ENCODE data around the gene SPSB3. TPM values are rescaled to one million over a fixed set of nuclear protein-coding genes. Genes with fewer than 3 reads are reported as not detected.

SPSB3 gene
- total RNA-seq, 2 donors from 2014 or later, result 95.9 to 97.8 TPM

- ATAC-seq (no peak), DNase-seq (no peak)
- no peaks in the 10 kb centered on the region for H3K9me3 ChIP-seq
- H3K27me3 ChIP-seq, result no peaks in the 10 kb centered on the region
- no peak overlapping the region for H3K27ac ChIP-seq
- no peaks in the 10 kb centered on the region for H3K4me1 ChIP-seq
- no peak overlapping the region for H3K4me3 ChIP-seq
- no peak for TF ChIP-seq POLR2A (IDR thresholded peaks at IDR 0.05)
- TF ChIP-seq, protein P1, sequence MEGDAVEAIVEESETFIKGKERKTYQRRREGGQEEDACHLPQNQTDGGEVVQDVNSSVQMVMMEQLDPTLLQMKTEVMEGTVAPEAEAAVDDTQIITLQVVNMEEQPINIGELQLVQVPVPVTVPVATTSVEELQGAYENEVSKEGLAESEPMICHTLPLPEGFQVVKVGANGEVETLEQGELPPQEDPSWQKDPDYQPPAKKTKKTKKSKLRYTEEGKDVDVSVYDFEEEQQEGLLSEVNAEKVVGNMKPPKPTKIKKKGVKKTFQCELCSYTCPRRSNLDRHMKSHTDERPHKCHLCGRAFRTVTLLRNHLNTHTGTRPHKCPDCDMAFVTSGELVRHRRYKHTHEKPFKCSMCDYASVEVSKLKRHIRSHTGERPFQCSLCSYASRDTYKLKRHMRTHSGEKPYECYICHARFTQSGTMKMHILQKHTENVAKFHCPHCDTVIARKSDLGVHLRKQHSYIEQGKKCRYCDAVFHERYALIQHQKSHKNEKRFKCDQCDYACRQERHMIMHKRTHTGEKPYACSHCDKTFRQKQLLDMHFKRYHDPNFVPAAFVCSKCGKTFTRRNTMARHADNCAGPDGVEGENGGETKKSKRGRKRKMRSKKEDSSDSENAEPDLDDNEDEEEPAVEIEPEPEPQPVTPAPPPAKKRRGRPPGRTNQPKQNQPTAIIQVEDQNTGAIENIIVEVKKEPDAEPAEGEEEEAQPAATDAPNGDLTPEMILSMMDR (IDR thresholded peaks at IDR 0.05), result no peak
- 91 to 97% methylated on average over 38 to 58 of the region's 81 CpGs for WGBS, 2 donors
- intact Hi-C loops (cut with DNase I), result no loop called here
- H3K36me3 ChIP-seq (replicated peaks in 1 of 2; ENCODE audit: insufficient read depth in 1 of 2, low read depth in 2 of 2), result peaks cover 18 to 28% of the 10 kb centered on the region in 2 donors
Observed at GRCh38 chr16:1763521-1764511, 18.6 kb downstream of the SPSB3 start.

- TF ChIP-seq, protein P1 (IDR thresholded peaks at IDR 0.05), result no peak
- no peak for TF ChIP-seq POLR2A (IDR thresholded peaks at IDR 0.05)
- DNase-seq, result no peak
- no peak for ATAC-seq
- no peaks in the 10 kb centered on the region for H3K9me3 ChIP-seq
- no peaks in the 10 kb centered on the region for H3K27me3 ChIP-seq
- H3K27ac ChIP-seq, result no peak overlapping the region
- no peak overlapping the region for H3K4me3 ChIP-seq
- peaks cover 18 to 27% of the 10 kb centered on the region in 2 donors for H3K36me3 ChIP-seq (replicated peaks in 1 of 2; ENCODE audit: insufficient read depth in 1 of 2, low read depth in 2 of 2)
- H3K4me1 ChIP-seq, result no peaks in the 10 kb centered on the region
- 83 to 97% methylated on average over 12 to 22 of the region's 24 CpGs for WGBS, 2 donors
- intact Hi-C loops (cut with DNase I), result no loop called here
Observed at GRCh38 chr16:1762879-1763520, 19.4 kb downstream of the SPSB3 start.

DNA sequence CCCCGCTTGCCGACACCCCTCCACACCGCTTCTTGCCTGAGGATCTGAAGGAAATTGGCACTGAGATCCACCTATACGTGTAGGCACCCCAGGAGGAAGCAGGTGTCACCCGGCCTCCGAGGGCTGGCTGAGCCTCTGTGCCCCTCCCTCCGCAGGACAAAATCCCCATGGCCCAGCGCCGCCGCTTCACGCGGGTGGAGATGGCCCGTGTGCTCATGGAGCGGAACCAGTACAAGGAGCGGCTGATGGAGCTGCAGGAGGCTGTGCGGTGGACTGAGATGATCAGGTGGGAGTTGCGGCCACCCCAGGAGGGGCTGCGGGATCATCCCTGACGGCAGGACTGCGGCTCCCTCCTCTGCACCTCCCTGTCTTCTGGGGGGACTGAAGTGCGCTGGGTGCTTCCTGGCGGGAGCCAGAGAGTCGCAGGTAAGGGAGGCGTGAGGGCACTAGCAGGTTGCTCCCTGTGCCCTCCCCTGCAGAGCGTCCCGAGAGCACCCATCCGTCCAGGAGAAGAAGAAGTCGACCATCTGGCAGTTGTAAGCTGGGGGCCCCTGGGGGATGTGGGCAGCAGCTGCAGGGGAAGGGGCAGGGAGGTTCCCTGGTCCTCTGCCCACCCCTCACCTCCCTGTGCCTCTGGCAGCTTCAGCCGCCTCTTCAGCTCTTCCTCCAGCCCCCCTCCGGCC is 20.0 kb downstream of the SPSB3 start:
- DNase-seq (no peak), ATAC-seq (no peak)
- peaks cover 18 to 24% of the 10 kb centered on the region in 2 donors for H3K36me3 ChIP-seq (replicated peaks in 1 of 2; ENCODE audit: insufficient read depth in 1 of 2, low read depth in 2 of 2)
- H3K9me3 ChIP-seq, result no peaks in the 10 kb centered on the region
- no peaks in the 10 kb centered on the region for H3K27me3 ChIP-seq
- no peak overlapping the region for H3K4me3 ChIP-seq
- WGBS, 2 donors, result 93% methylated on average over 25 to 30 of the region's 30 CpGs
- TF ChIP-seq, protein P1 (IDR thresholded peaks at IDR 0.05), result no peak
- TF ChIP-seq POLR2A (IDR thresholded peaks at IDR 0.05), result no peak
- H3K27ac ChIP-seq, result no peak overlapping the region
- H3K4me1 ChIP-seq, result no peaks in the 10 kb centered on the region
- intact Hi-C loops (cut with DNase I), result no loop called here

- no peak for ATAC-seq
- 92 to 98% methylated on average over 4 to 15 of the region's 15 CpGs for WGBS, 2 donors
- DNase-seq, result no peak
- H3K4me3 ChIP-seq, result no peak overlapping the region
- H3K9me3 ChIP-seq, result no peaks in the 10 kb centered on the region
- H3K27me3 ChIP-seq, result no peaks in the 10 kb centered on the region
- H3K36me3 ChIP-seq (replicated peaks in 1 of 2; ENCODE audit: insufficient read depth in 1 of 2, low read depth in 2 of 2), result peaks cover 18 to 24% of the 10 kb centered on the region in 2 donors
- H3K4me1 ChIP-seq, result no peaks in the 10 kb centered on the region
- TF ChIP-seq, protein P1 (IDR thresholded peaks at IDR 0.05), result no peak
- no peak for TF ChIP-seq POLR2A (IDR thresholded peaks at IDR 0.05)
- intact Hi-C loops (cut with DNase I), result no loop called here
- no peak overlapping the region for H3K27ac ChIP-seq
Observed at GRCh38 chr16:1761751-1762150, 20.6 kb downstream of the SPSB3 start.
